GM06990 (cell line): ENCODE data around the gene CKAP2L.

Source experiments
- DNase-seq: peaks from one replicate; pipeline ENCODE4 v3.0.0-alpha.2; 2011; ENCODE audit not compliant: insufficient read length; ENCODE audit errors: extremely low read depth
- H3K27me3 ChIP-seq: replicated peaks from 2 replicates; pipeline ENCODE4 v1.6.0; 2011; ENCODE audit warnings: low read length; ENCODE audit not compliant: control insufficient read depth, insufficient read depth
- H3K36me3 ChIP-seq: 2 replicates; pipeline ENCODE4 v1.5.1; 2011; ENCODE audit warnings: low read length; ENCODE audit not compliant: control insufficient read depth, insufficient read depth
- H3K4me3 ChIP-seq: replicated peaks from 2 replicates; pipeline ENCODE4 v1.5.1; 2011; ENCODE audit warnings: low read depth, mild to moderate bottlenecking, control low read depth, low read length
- CTCF ChIP-seq: IDR thresholded peaks from 2 replicates; pipeline ENCODE4 v1.5.1; 2011; ENCODE audit warnings: low read length, control low read depth, mild to moderate bottlenecking, inconsistent platforms; ENCODE audit not compliant: insufficient read depth, poor library complexity, severe bottlenecking

Gene CKAP2L

GRCh38 chr2:112688086-112688880, 76.1 kb downstream of the CKAP2L start:
- no peak for DNase-seq
- no peak for TF ChIP-seq CTCF
- H3K27me3 ChIP-seq: no peaks in the 10 kb centered on the region

GRCh38 chr2:112687522-112687921, 76.9 kb downstream of the CKAP2L start:
- Histone ChIP-seq H3K4me3 (no peak overlapping the region), H3K36me3 (no peaks in the 10 kb centered on the region), H3K27me3 (no peaks in the 10 kb centered on the region)
- no peak for DNase-seq
- no peak for TF ChIP-seq CTCF

More at GRCh38 chr2:112688086-112688880, 76.1 kb downstream of the CKAP2L start:
- H3K36me3 ChIP-seq: no peaks in the 10 kb centered on the region
- no peak overlapping the region for H3K4me3 ChIP-seq
